OCI-LY7 (cell line): ENCODE data around the gene TAMM41.

Source experiments
- EZH2phosphoT487 ChIP-seq: fragments of 200-600 bp; sonication (generic); IDR thresholded peaks from 2 replicates; pipeline ENCODE4 v1.6.1; 2018; ENCODE audit warnings: low read depth, borderline replicate concordance, mild to moderate bottlenecking, mixed run types, antibody characterized with exemption, low read length, moderate library complexity, mixed read lengths
- TF ChIP-seq, protein P1 (sequence below): fragments of 200-600 bp; sonication (generic); conservative IDR thresholded peaks from 2 replicates; pipeline ENCODE4 v1.5.1; 2014; ENCODE audit warnings: mild to moderate bottlenecking, antibody characterized with exemption, low read length, moderate library complexity, mixed read lengths

DNA sequence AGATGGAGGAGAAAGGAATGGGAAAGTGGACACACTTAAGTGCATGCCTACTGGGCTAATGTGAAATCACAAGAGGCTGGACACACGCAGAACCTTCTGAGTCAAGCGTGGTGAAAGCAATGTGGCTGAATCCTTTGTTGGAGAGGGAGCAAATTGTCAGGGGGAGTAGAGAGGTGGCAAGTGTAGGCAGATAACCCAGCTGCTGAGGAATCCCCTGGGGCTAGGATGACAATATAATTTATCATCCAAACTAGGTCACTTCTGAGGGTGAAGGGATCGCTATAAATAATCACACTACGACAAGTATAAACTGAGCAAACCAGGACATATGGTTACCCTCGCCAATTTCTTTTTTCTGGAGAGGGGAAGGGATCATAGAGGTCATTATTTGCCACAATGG is 28.7 kb downstream of the TAMM41 start:
- TF ChIP-seq, protein P1, sequence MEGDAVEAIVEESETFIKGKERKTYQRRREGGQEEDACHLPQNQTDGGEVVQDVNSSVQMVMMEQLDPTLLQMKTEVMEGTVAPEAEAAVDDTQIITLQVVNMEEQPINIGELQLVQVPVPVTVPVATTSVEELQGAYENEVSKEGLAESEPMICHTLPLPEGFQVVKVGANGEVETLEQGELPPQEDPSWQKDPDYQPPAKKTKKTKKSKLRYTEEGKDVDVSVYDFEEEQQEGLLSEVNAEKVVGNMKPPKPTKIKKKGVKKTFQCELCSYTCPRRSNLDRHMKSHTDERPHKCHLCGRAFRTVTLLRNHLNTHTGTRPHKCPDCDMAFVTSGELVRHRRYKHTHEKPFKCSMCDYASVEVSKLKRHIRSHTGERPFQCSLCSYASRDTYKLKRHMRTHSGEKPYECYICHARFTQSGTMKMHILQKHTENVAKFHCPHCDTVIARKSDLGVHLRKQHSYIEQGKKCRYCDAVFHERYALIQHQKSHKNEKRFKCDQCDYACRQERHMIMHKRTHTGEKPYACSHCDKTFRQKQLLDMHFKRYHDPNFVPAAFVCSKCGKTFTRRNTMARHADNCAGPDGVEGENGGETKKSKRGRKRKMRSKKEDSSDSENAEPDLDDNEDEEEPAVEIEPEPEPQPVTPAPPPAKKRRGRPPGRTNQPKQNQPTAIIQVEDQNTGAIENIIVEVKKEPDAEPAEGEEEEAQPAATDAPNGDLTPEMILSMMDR = no peak
- no peak for TF ChIP-seq EZH2phosphoT487
